ENCODE measurements around the gene SYNE1.

DNA sequence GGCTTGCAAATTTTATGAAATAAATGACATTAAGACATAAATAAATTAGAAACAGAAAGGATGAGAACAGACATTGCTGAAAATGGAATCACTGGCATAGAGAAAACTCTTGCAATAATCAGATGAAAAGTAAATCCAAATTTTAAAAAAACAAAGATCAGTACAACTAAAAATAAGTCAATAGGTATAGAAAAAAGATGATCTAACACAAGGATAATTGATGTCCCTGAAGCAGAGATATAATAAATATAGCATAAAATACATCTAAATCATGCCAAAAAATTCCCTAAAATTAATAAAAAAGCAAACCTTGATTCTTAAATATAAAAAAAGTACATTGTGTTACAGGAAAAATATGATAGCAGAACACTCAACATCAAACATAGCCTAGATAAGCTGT is 379.6 kb downstream of the SYNE1 start:
- TF ChIP-seq, protein P1, sequence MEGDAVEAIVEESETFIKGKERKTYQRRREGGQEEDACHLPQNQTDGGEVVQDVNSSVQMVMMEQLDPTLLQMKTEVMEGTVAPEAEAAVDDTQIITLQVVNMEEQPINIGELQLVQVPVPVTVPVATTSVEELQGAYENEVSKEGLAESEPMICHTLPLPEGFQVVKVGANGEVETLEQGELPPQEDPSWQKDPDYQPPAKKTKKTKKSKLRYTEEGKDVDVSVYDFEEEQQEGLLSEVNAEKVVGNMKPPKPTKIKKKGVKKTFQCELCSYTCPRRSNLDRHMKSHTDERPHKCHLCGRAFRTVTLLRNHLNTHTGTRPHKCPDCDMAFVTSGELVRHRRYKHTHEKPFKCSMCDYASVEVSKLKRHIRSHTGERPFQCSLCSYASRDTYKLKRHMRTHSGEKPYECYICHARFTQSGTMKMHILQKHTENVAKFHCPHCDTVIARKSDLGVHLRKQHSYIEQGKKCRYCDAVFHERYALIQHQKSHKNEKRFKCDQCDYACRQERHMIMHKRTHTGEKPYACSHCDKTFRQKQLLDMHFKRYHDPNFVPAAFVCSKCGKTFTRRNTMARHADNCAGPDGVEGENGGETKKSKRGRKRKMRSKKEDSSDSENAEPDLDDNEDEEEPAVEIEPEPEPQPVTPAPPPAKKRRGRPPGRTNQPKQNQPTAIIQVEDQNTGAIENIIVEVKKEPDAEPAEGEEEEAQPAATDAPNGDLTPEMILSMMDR (IDR thresholded peaks at IDR 0.05; ENCODE audit: poor library complexity), result no peak
- no peak for TF ChIP-seq EZH2phosphoT487 (IDR thresholded peaks at IDR 0.05; ENCODE audit: low read depth, severe bottlenecking, unreplicated experiment)
